HCT116 (cell line): Measurements from ENCODE around the gene STIM2. TPM values are rescaled to one million over a fixed set of nuclear protein-coding genes. Genes with fewer than 3 reads are reported as not detected.

Experiments used
- ATAC-seq: fragments of 200-7000 bp; cut with Tn5 transposase; 2 replicates; pipeline ENCODE4 v1.9.1; 2020; ENCODE audit warnings: mild to moderate bottlenecking, moderate library complexity
- BruUV-seq: library from RNA; stranded (reverse); fragments of 400-500 nt; replicated peaks from 2 replicates; lab custom pipeline; 2021; lab: Mats Ljungman, UMichigan
- CTCF ChIA-PET: fragments of 300-600 bp; sonication (Branson Sonifier 250); formaldehyde crosslinking; loops from one replicate; lab custom pipeline; 2021; ENCODE audit warnings: antibody characterized with exemption; lab: Charles Lee
- POLR2A ChIA-PET: fragments of 300-600, 350-600 bp; sonication (Branson Sonifier 250); formaldehyde crosslinking; loops from one replicate; lab custom pipeline; 2021; ENCODE audit warnings: antibody characterized with exemption; lab: Charles Lee
- RAD21 ChIA-PET, 2 experiments: fragments of 300-600 bp; sonication (Branson Sonifier 250); formaldehyde crosslinking; loops; one replicate each; lab custom pipeline; 2023; ENCODE audit warnings: low total read pairs in 2 of 2; ENCODE audit not compliant: uncharacterized antibody in 2 of 2, unreplicated experiment in 2 of 2, low non-redundant PET in 1 of 2; lab: Charles Lee
- DNase-seq: peaks from one replicate; pipeline ENCODE4 v3.0.0-alpha.2; 2010; ENCODE audit warnings: low read depth, low spot score
- H2AFZ ChIP-seq: fragments of 200-600 bp; shearing (Covaris generic), sonication (generic); 2 replicates; pipeline ENCODE4 v1.6.1; 2017; ENCODE audit warnings: low read depth, mixed run types, mixed read lengths, antibody characterized with exemption, low read length; ENCODE audit not compliant: poor library complexity, severe bottlenecking
- H3K27ac ChIP-seq: 2 replicates; pipeline ENCODE4 v1.5.1; 2012; ENCODE audit warnings: low read depth, low read length
- H3K27me3 ChIP-seq: fragments of 200-600 bp; sonication (generic); 2 replicates; pipeline ENCODE4 v1.6.1; 2016; ENCODE audit warnings: mixed run types, low read length, mixed read lengths; ENCODE audit not compliant: insufficient read depth
- H3K36me3 ChIP-seq, 2 experiments: fragments of 200-500 bp in 1 of 2; fragments of 200-600 bp in 1 of 2; sonication (Bioruptor generic) in 1 of 2; sonication (generic) in 1 of 2; 2 replicates each; pipeline versions ENCODE4 v1.5.1 to v1.6.1; 2014 to 2016; ENCODE audit warnings: low read length in 2 of 2, inconsistent platforms in 1 of 2, mixed read lengths in 1 of 2, mixed run types in 1 of 2; ENCODE audit not compliant: insufficient read depth in 2 of 2, control insufficient read depth in 1 of 2
- H3K4me1 ChIP-seq, 2 experiments: fragments of 200-600 bp in 1 of 2; sonication (generic) in 1 of 2; 2 replicates each; pipeline versions ENCODE4 v1.5.1 to v1.6.1; 2012 to 2017; ENCODE audit warnings: low read length in 2 of 2, inconsistent platforms in 1 of 2, mild to moderate bottlenecking in 1 of 2, mixed read lengths in 1 of 2, mixed run types in 1 of 2, moderate library complexity in 1 of 2; ENCODE audit not compliant: insufficient read depth in 2 of 2, control insufficient read depth in 1 of 2
- H3K4me2 ChIP-seq: fragments of 200-600 bp; sonication (generic); 2 replicates; pipeline ENCODE4 v1.6.1; 2017; ENCODE audit warnings: mixed run types, low read length, mixed read lengths
- H3K4me3 ChIP-seq, 2 experiments: fragments of 200-600 bp in 1 of 2; sonication (generic) in 1 of 2; replicated peaks in 1 of 2; 2 replicates each; pipeline ENCODE4 v1.5.1; 2011 to 2016; ENCODE audit warnings: low read length in 2 of 2, control low read depth in 1 of 2, low read depth in 1 of 2, mild to moderate bottlenecking in 1 of 2, mixed read lengths in 1 of 2, mixed run types in 1 of 2
- H3K79me2 ChIP-seq: fragments of 200-600 bp; sonication (generic); 2 replicates; pipeline ENCODE4 v1.6.1; 2017; ENCODE audit warnings: mild to moderate bottlenecking, mixed run types, low read length, moderate library complexity, mixed read lengths; ENCODE audit not compliant: insufficient read depth
- H3K9ac ChIP-seq: fragments of 200-600 bp; sonication (generic); 2 replicates; pipeline ENCODE4 v1.6.1; 2016; ENCODE audit warnings: low read length, mixed read lengths
- H3K9me2 ChIP-seq: fragments of 200-600 bp; sonication (generic), shearing (Covaris generic); 2 replicates; pipeline ENCODE4 v1.6.1; 2017; ENCODE audit warnings: mixed run types, mild to moderate bottlenecking, moderate library complexity; ENCODE audit not compliant: insufficient read depth
- H3K9me3 ChIP-seq, 2 experiments: fragments of 200-500 bp in 1 of 2; fragments of 200-600 bp in 1 of 2; sonication (Bioruptor generic) in 1 of 2; sonication (generic) in 1 of 2; 2 replicates each; pipeline ENCODE4 v1.6.1; 2014 to 2017; ENCODE audit warnings: low read length in 2 of 2, mixed read lengths in 2 of 2, inconsistent platforms in 1 of 2, low read depth in 1 of 2, mild to moderate bottlenecking in 1 of 2, mixed run types in 1 of 2, moderate library complexity in 1 of 2; ENCODE audit not compliant: control insufficient read depth in 1 of 2, insufficient read depth in 1 of 2
- H4K20me1 ChIP-seq: fragments of 200-600 bp; sonication (generic), shearing (Covaris generic); 2 replicates; pipeline ENCODE4 v1.6.1; 2017; ENCODE audit warnings: mixed run types, mild to moderate bottlenecking, moderate library complexity; ENCODE audit not compliant: insufficient read depth
- CBX3 ChIP-seq: IDR thresholded peaks from 2 replicates; pipeline ENCODE4 v1.6.1; 2012; ENCODE audit warnings: low read depth
- CEBPB ChIP-seq: IDR thresholded peaks from 2 replicates; pipeline ENCODE4 v1.6.1; 2012; ENCODE audit warnings: low read depth
- ELF1 ChIP-seq: IDR thresholded peaks from 2 replicates; pipeline ENCODE4 v1.6.1; 2012; ENCODE audit warnings: low read depth, borderline replicate concordance
- FOSL1 ChIP-seq: IDR thresholded peaks from 2 replicates; pipeline ENCODE4 v1.6.1; 2012; ENCODE audit warnings: low read depth
- JUND ChIP-seq: IDR thresholded peaks from 2 replicates; pipeline ENCODE4 v1.6.1; 2012
- POLR2AphosphoS5 ChIP-seq: IDR thresholded peaks from 2 replicates; pipeline ENCODE4 v1.6.1; 2011; ENCODE audit warnings: mild to moderate bottlenecking, low read depth, low read length, moderate library complexity
- RAD21 ChIP-seq: IDR thresholded peaks from 2 replicates; pipeline ENCODE4 v1.6.1; 2012; ENCODE audit warnings: low read depth, mild to moderate bottlenecking
- SRF ChIP-seq: IDR thresholded peaks from 2 replicates; pipeline ENCODE4 v1.6.1; 2012; ENCODE audit warnings: low read depth
- TCF7L2 ChIP-seq: IDR thresholded peaks from 2 replicates; pipeline ENCODE4 v1.7.0; 2011; ENCODE audit warnings: borderline replicate concordance, inconsistent platforms; ENCODE audit not compliant: insufficient read depth, insufficient read length; ENCODE audit errors: extremely low read depth
- YY1 ChIP-seq: IDR thresholded peaks from 2 replicates; pipeline ENCODE4 v1.6.1; 2011; ENCODE audit warnings: low read length, low read depth, moderate library complexity, mild to moderate bottlenecking; ENCODE audit not compliant: insufficient replicate concordance; ENCODE audit errors: extremely low read depth
- ZFX ChIP-seq: fragments of 450-650 bp; IDR thresholded peaks from 2 replicates; pipeline ENCODE4 v1.6.1; 2017
- intact Hi-C: fragments of 100-400 bp; cut with micrococcal nuclease; formaldehyde crosslinking; loops from 2 replicates; pipeline ENCODE4 v1.10.0; 2022
- total RNA-seq: library from RNA; stranded (reverse); gene quantifications from one replicate; pipeline ENCODE4 v1.2.1, GENCODE V29; 2021; ENCODE audit not compliant: unreplicated experiment
- TF ChIP-seq, protein P1 (sequence below): IDR thresholded peaks from 2 replicates; pipeline ENCODE4 v1.6.1; 2011; ENCODE audit warnings: mild to moderate bottlenecking, low read length, moderate library complexity; ENCODE audit not compliant: insufficient replicate concordance; ENCODE audit errors: extremely low read depth
- TF ChIP-seq, protein P2 (sequence below), 3 experiments: fragments of 200-600 bp in 1 of 3; sonication (generic) in 1 of 3; IDR thresholded peaks in 2 of 3; conservative IDR thresholded peaks in 1 of 3; 2 replicates each; pipeline ENCODE4 v1.5.1; 2012 to 2017; ENCODE audit warnings: low read depth in 2 of 3, low read length in 2 of 3, antibody characterized with exemption in 1 of 3, borderline replicate concordance in 1 of 3, control low read depth in 1 of 3, mild to moderate bottlenecking in 1 of 3, mixed read lengths in 1 of 3, mixed run types in 1 of 3, moderate library complexity in 1 of 3; ENCODE audit not compliant: insufficient read depth in 1 of 3
- TF ChIP-seq, protein P3 (sequence below): IDR thresholded peaks from 2 replicates; pipeline ENCODE4 v1.6.1; 2012

Gene STIM2
- total RNA-seq, 1 experiment from 2014 or later: 65.9 TPM

DNA sequence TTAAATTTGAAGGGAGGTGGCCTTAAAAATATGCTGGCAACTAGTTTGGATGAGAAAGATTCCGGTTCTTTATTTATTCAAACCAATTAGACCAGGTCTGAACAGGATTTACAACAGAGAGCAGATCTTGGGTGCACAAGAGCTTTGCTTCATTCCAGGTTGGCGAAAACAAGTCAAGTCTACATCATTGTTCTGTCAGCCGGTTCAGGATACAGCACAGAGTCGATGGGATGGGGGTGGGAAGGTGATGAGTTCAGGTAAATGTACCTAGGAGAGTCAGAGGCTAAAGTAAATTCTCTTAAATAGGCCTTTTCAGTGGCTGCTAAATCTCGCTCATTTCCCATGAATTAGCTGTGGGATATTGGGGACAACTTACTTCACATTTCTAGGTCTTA lies 882 bp upstream of the STIM2 start:
- no peaks in the 10 kb centered on the region for H3K9me2 ChIP-seq
- H3K9me3 ChIP-seq: no peaks in the 10 kb centered on the region
- TF ChIP-seq CEBPB: no peak
- no peak for TF ChIP-seq ZFX
- TF ChIP-seq JUND: no peak
- TF ChIP-seq, protein P1, sequence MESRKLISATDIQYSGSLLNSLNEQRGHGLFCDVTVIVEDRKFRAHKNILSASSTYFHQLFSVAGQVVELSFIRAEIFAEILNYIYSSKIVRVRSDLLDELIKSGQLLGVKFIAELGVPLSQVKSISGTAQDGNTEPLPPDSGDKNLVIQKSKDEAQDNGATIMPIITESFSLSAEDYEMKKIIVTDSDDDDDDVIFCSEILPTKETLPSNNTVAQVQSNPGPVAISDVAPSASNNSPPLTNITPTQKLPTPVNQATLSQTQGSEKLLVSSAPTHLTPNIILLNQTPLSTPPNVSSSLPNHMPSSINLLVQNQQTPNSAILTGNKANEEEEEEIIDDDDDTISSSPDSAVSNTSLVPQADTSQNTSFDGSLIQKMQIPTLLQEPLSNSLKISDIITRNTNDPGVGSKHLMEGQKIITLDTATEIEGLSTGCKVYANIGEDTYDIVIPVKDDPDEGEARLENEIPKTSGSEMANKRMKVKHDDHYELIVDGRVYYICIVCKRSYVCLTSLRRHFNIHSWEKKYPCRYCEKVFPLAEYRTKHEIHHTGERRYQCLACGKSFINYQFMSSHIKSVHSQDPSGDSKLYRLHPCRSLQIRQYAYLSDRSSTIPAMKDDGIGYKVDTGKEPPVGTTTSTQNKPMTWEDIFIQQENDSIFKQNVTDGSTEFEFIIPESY: no peak
- no peak for TF ChIP-seq CBX3
- TF ChIP-seq ELF1: no peak
- no peak for TF ChIP-seq FOSL1
- TF ChIP-seq, protein P2, sequence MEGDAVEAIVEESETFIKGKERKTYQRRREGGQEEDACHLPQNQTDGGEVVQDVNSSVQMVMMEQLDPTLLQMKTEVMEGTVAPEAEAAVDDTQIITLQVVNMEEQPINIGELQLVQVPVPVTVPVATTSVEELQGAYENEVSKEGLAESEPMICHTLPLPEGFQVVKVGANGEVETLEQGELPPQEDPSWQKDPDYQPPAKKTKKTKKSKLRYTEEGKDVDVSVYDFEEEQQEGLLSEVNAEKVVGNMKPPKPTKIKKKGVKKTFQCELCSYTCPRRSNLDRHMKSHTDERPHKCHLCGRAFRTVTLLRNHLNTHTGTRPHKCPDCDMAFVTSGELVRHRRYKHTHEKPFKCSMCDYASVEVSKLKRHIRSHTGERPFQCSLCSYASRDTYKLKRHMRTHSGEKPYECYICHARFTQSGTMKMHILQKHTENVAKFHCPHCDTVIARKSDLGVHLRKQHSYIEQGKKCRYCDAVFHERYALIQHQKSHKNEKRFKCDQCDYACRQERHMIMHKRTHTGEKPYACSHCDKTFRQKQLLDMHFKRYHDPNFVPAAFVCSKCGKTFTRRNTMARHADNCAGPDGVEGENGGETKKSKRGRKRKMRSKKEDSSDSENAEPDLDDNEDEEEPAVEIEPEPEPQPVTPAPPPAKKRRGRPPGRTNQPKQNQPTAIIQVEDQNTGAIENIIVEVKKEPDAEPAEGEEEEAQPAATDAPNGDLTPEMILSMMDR (IDR thresholded peaks at IDR 0.05 in 2 of 3, conservative IDR thresholded peaks at IDR 0.05 in 1 of 3; ENCODE audit: borderline replicate concordance in 1 of 3, insufficient read depth in 1 of 3, low read depth in 2 of 3, low read length in 2 of 3): no peak
- TF ChIP-seq YY1: no peak
- TF ChIP-seq SRF: no peak
- TF ChIP-seq, protein P3, sequence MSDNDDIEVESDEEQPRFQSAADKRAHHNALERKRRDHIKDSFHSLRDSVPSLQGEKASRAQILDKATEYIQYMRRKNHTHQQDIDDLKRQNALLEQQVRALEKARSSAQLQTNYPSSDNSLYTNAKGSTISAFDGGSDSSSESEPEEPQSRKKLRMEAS: no peak
- no peak for TF ChIP-seq POLR2AphosphoS5
- no peak for TF ChIP-seq TCF7L2
- TF ChIP-seq RAD21: no peak
- TF ChIP-seq, all 23 proteins: peak for 0
- 0 out of 2 replicates have a peak, but pooled peaks cover 5% of the 10 kb centered on the region for H4K20me1 ChIP-seq
- peak overlapping the region; percentile 66 for H2AFZ ChIP-seq
- ChIA-PET RAD21 (no interaction called here), CTCF (no interaction called here), POLR2A (interaction anchor here (0.6 to 1.4 kb wide), 4 partner anchors 9 to 292 kb away, joined by 3 to 5 read pairs (median 3); no protein-coding TSS in a partner anchor)
- peak overlapping the region; percentile 68 for H3K9ac ChIP-seq
- peak overlapping the region; percentile 95 for H3K4me2 ChIP-seq
- ATAC-seq (no peak), DNase-seq (no peak)
- H3K36me3 ChIP-seq: no peaks in the 10 kb centered on the region
- no TSS peak for BruUV-seq
- H3K79me2 ChIP-seq: peaks cover 53% of the 10 kb centered on the region
- peaks cover 17 to 36% of the 10 kb centered on the region in 2 experiments for H3K4me1 ChIP-seq
- intact Hi-C loops: loop anchor here (5.0 kb wide), 1 partner anchor 153 kb away; no protein-coding TSS in a partner anchor
- H3K27ac ChIP-seq: peak overlapping the region; percentile 88
- H3K4me3 ChIP-seq: peak overlapping the region; percentile 94 to 96
- no peaks in the 10 kb centered on the region for H3K27me3 ChIP-seq
